ENCODE data around the gene SLC30A3.
"Not testable (repeated sequence)": the region's sequence is repeated elsewhere in the genome, so short reads cannot be mapped to it uniquely, and the experiment has no call there.

- TF ChIP-seq CTCF (conservative IDR thresholded peaks at IDR 0.05); EZH2 (IDR thresholded peaks at IDR 0.05; ENCODE audit: low read depth): not testable (repeated sequence)
Observed at GRCh38 chr2:27268296-27268695, 5.4 kb upstream of the SLC30A3 start.

Data from PC-9 (cell line).